IMR-90 (cell line): ENCODE measurements around the gene MAML3. TPM values are rescaled to one million over a fixed set of nuclear protein-coding genes. Genes with fewer than 3 reads are reported as not detected.

Experiments used
- ATAC-seq: fragments of 200-7000 bp; cut with Tn5 transposase; 2 replicates; pipeline ENCODE4 v1.9.1; 2020; ENCODE audit warnings: low read depth, mild to moderate bottlenecking, moderate library complexity
- BruUV-seq: library from RNA; stranded (reverse); fragments of 400-500 nt; replicated peaks from 2 replicates; lab custom pipeline; 2021; lab: Mats Ljungman, UMichigan
- CTCF ChIA-PET: fragments of 300-600 bp; formaldehyde crosslinking; extraction: SDS; loops from one replicate; lab custom pipeline; 2021; ENCODE audit warnings: antibody characterized with exemption; lab: Yijun Ruan, JAX
- POLR2A ChIA-PET: fragments of 300-600 bp; sonication (Branson Sonifier 250); formaldehyde crosslinking; loops from one replicate; lab custom pipeline; 2022; ENCODE audit warnings: antibody characterized with exemption; ENCODE audit not compliant: unreplicated experiment; lab: Charles Lee
- DNase-seq: peaks from one replicate; pipeline ENCODE4 v3.0.0; 2013
- H2AFZ ChIP-seq: replicated peaks from 2 replicates; pipeline ENCODE3; 2013; ENCODE audit warnings: low read length, mild to moderate bottlenecking; ENCODE audit not compliant: poor library complexity
- H2AK5ac ChIP-seq: 2 replicates; pipeline ENCODE4 v1.6.1; 2013; ENCODE audit warnings: low read depth, low read length, inconsistent platforms
- H2AK9ac ChIP-seq: replicated peaks from 2 replicates; pipeline ENCODE3; 2013; ENCODE audit warnings: mild to moderate bottlenecking, low read depth, low read length, moderate library complexity; ENCODE audit not compliant: poor library complexity
- H2BK120ac ChIP-seq: 2 replicates; pipeline ENCODE4 v1.6.1; 2013; ENCODE audit warnings: low read depth, low read length, inconsistent platforms
- H2BK15ac ChIP-seq: 3 replicates; pipeline ENCODE4 v1.6.1; 2013; ENCODE audit warnings: low read depth, low read length, inconsistent platforms
- H2BK20ac ChIP-seq: 2 replicates; pipeline ENCODE4 v1.6.1; 2013; ENCODE audit warnings: low read depth, mild to moderate bottlenecking, inconsistent platforms, low read length, moderate library complexity
- H2BK5ac ChIP-seq: 2 replicates; pipeline ENCODE4 v1.6.1; 2013; ENCODE audit warnings: mild to moderate bottlenecking, low read depth, low read length, inconsistent platforms; ENCODE audit not compliant: poor library complexity, severe bottlenecking
- H3K14ac ChIP-seq: replicated peaks from 2 replicates; pipeline ENCODE4 v1.6.1; 2013; ENCODE audit warnings: low read depth, low read length, inconsistent platforms
- H3K18ac ChIP-seq: 2 replicates; pipeline ENCODE4 v1.6.1; 2013; ENCODE audit warnings: low read depth, low read length, control low read depth
- H3K23ac ChIP-seq: 2 replicates; pipeline ENCODE4 v1.6.1; 2013; ENCODE audit warnings: low read depth, low read length, inconsistent platforms
- H3K27ac ChIP-seq: 2 replicates; pipeline ENCODE4 v1.5.1; 2013; ENCODE audit warnings: mild to moderate bottlenecking, control low read depth, low read length; ENCODE audit not compliant: insufficient read depth
- H3K27me3 ChIP-seq: 2 replicates; pipeline ENCODE4 v1.6.1; 2013; ENCODE audit warnings: low read length; ENCODE audit not compliant: control insufficient read depth, insufficient read depth
- H3K36me3 ChIP-seq: 2 replicates; pipeline ENCODE4 v1.6.1; 2013; ENCODE audit warnings: low read length, mixed read lengths; ENCODE audit not compliant: control insufficient read depth, insufficient read depth
- H3K4ac ChIP-seq: 2 replicates; pipeline ENCODE4 v1.6.1; 2013; ENCODE audit warnings: low read depth, low read length, inconsistent platforms
- H3K4me1 ChIP-seq: 2 replicates; pipeline ENCODE4 v1.6.1; 2013; ENCODE audit warnings: low read length, mixed read lengths; ENCODE audit not compliant: control insufficient read depth, insufficient read depth
- H3K4me2 ChIP-seq: 2 replicates; pipeline ENCODE4 v1.6.1; 2013; ENCODE audit warnings: low read depth, mild to moderate bottlenecking, control low read depth, low read length, moderate library complexity
- H3K4me3 ChIP-seq: 2 replicates; pipeline ENCODE4 v1.5.1; 2013; ENCODE audit warnings: low read depth, mild to moderate bottlenecking, control low read depth, low read length, moderate library complexity; ENCODE audit not compliant: insufficient read depth
- H3K56ac ChIP-seq: 2 replicates; pipeline ENCODE4 v1.6.1; 2013; ENCODE audit warnings: low read length, inconsistent platforms; ENCODE audit not compliant: insufficient read depth; ENCODE audit errors: extremely low read depth
- H3K79me1 ChIP-seq, 2 experiments: 2 replicates each; pipeline ENCODE4 v1.6.1; 2013; ENCODE audit warnings: low read length in 2 of 2, inconsistent platforms in 1 of 2, low read depth in 1 of 2
- H3K9ac ChIP-seq: 2 replicates; pipeline ENCODE4 v1.6.1; 2013; ENCODE audit warnings: low read depth, low read length, control low read depth
- H3K9me1 ChIP-seq: 2 replicates; pipeline ENCODE4 v1.6.1; 2013; ENCODE audit warnings: low read length, inconsistent platforms; ENCODE audit not compliant: insufficient read depth
- H3K9me3 ChIP-seq: 2 replicates; pipeline ENCODE4 v1.6.1; 2013; ENCODE audit warnings: low read length; ENCODE audit not compliant: control insufficient read depth, insufficient read depth
- H4K20me1 ChIP-seq: 2 replicates; pipeline ENCODE4 v1.6.1; 2013; ENCODE audit warnings: low read length, inconsistent platforms; ENCODE audit not compliant: insufficient read depth
- H4K5ac ChIP-seq: 2 replicates; pipeline ENCODE4 v1.6.1; 2013; ENCODE audit warnings: mild to moderate bottlenecking, low read depth, low read length, control low read depth
- H4K8ac ChIP-seq, 2 experiments: 2 replicates each; pipeline ENCODE4 v1.6.1; 2013; ENCODE audit warnings: low read depth in 2 of 2, low read length in 2 of 2, control low read depth in 1 of 2, inconsistent platforms in 1 of 2
- H4K91ac ChIP-seq: 2 replicates; pipeline ENCODE4 v1.6.1; 2013; ENCODE audit warnings: low read depth, low read length, inconsistent platforms; ENCODE audit not compliant: insufficient read depth
- BHLHE40 ChIP-seq: fragments of 150-350 bp; IDR thresholded peaks from 2 replicates; pipeline ENCODE4 v1.6.1; 2016; ENCODE audit warnings: mild to moderate bottlenecking, low read depth, low read length
- CEBPB ChIP-seq: IDR thresholded peaks from 2 replicates; pipeline ENCODE4 v1.6.1; 2012; ENCODE audit warnings: low read depth, low read length, improper control_type of control experiment
- CHD1 ChIP-seq: IDR thresholded peaks from 2 replicates; pipeline ENCODE4 v1.6.1; 2012; ENCODE audit warnings: low read depth, low read length, improper control_type of control experiment
- CTCF ChIP-seq: conservative IDR thresholded peaks from 2 replicates; pipeline ENCODE4 v1.5.1; 2012; ENCODE audit warnings: mild to moderate bottlenecking, low read depth, low read length, improper control_type of control experiment
- ELK1 ChIP-seq: fragments of 150-350 bp; IDR thresholded peaks from 2 replicates; pipeline ENCODE4 v1.6.1; 2016; ENCODE audit warnings: low read depth, mild to moderate bottlenecking, low read length, moderate library complexity, borderline replicate concordance
- FOS ChIP-seq: fragments of 150-350 bp; IDR thresholded peaks from 2 replicates; pipeline ENCODE4 v1.6.1; 2016; ENCODE audit warnings: low read depth, low read length
- MAFK ChIP-seq: IDR thresholded peaks from 2 replicates; pipeline ENCODE4 v1.6.1; 2012; ENCODE audit warnings: low read depth, low read length, improper control_type of control experiment
- MAZ ChIP-seq: IDR thresholded peaks from 2 replicates; pipeline ENCODE4 v1.6.1; 2012; ENCODE audit warnings: low read depth, mild to moderate bottlenecking, low read length, improper control_type of control experiment, moderate library complexity, borderline replicate concordance
- MXI1 ChIP-seq: IDR thresholded peaks from 2 replicates; pipeline ENCODE4 v1.6.1; 2012; ENCODE audit warnings: low read depth, mild to moderate bottlenecking, low read length, moderate library complexity, borderline replicate concordance
- RFX5 ChIP-seq: IDR thresholded peaks from 2 replicates; pipeline ENCODE4 v1.8.0; 2012; ENCODE audit warnings: low read depth, mild to moderate bottlenecking, low read length, moderate library complexity
- SMC3 ChIP-seq: fragments of 150-350 bp; IDR thresholded peaks from 2 replicates; pipeline ENCODE4 v1.6.1; 2016; ENCODE audit warnings: low read depth, mild to moderate bottlenecking, antibody characterized with exemption, low read length, moderate library complexity
- USF2 ChIP-seq: fragments of 150-350 bp; IDR thresholded peaks from 2 replicates; pipeline ENCODE4 v1.6.1; 2017; ENCODE audit warnings: mild to moderate bottlenecking, antibody characterized with exemption, low read length, low read depth
- WGBS, 2 experiments: methylation state at CpG; one replicate each; pipeline versions ENCODE4 v1.1.5 to v1.1.7; 2013; ENCODE audit warnings: missing lambda C conversion rate in 2 of 2; ENCODE audit not compliant: insufficient read length in 1 of 2; ENCODE audit errors: extremely low coverage in 2 of 2; 5-methylcytosine and 5-hydroxymethylcytosine counted together
- dilution Hi-C: fragments of 300-500 bp; cut with HindIII; formaldehyde crosslinking; loops from one replicate; pipeline ENCODE4 v1.14.3; 2018; ENCODE audit warnings: low sequenced_read_pairs; ENCODE audit not compliant: unreplicated experiment
- in situ Hi-C: fragments of 300-500 bp; cut with MboI; formaldehyde crosslinking; loops from 3 replicates; pipeline ENCODE4 v1.14.3; 2019; ENCODE audit warnings: low sequenced_read_pairs, inconsistent platforms, mixed read lengths
- intact Hi-C: fragments of 100-400 bp; cut with micrococcal nuclease; formaldehyde crosslinking; loops from 2 replicates; pipeline ENCODE4 v1.10.0; 2022
- polyA plus RNA-seq, 3 experiments: library from polyadenylated mRNA; depleted of rRNA; stranded (reverse); fragments of >200 nt; gene quantifications; 2 replicates each; pipeline ENCODE4 v1.2.3, GENCODE V29; 2012; ENCODE audit warnings: low replicate concordance in 1 of 3
- total RNA-seq: library from RNA; depleted of rRNA; stranded (reverse); fragments of >200 nt; gene quantifications from 2 replicates; pipeline ENCODE4 v1.2.3, GENCODE V29; 2012

Gene MAML3
- total and polyA plus RNA-seq, 2 of the 4 experiments (the other 2 are of a cell fraction): 0.90 to 1.7 TPM

GRCh38 chr4:140056015-140056414, 98.0 kb downstream of the MAML3 start:
- ChIA-PET CTCF (interaction anchor here (0.7 kb wide), 1 partner anchor 197 kb away, joined by 3 read pairs; no protein-coding TSS in a partner anchor), POLR2A (interaction anchor here (0.5 to 0.7 kb wide), 2 partner anchors 91 to 212 kb away, joined by 3 read pairs; no protein-coding TSS in a partner anchor)
- no peak for DNase-seq
- no peak overlapping the region for H4K8ac ChIP-seq
- H2AK5ac ChIP-seq: no peak overlapping the region
- no peak overlapping the region for H3K56ac ChIP-seq
- H4K20me1 ChIP-seq: no peaks in the 10 kb centered on the region
- no peak overlapping the region for H2AFZ ChIP-seq
- no CpG with 5 or more reads among the region's 3 CpGs for WGBS, 2 experiments
- in situ Hi-C loops (no loop called here), dilution Hi-C loops (no loop called here), intact Hi-C loops (no loop called here)
- H3K27ac ChIP-seq: no peak overlapping the region
- peaks cover 0 to 5% of the 10 kb centered on the region in 2 experiments; a peak in 1 of 4 replicates for H3K79me1 ChIP-seq
- no peak overlapping the region for H3K14ac ChIP-seq
- no peak overlapping the region for H3K9ac ChIP-seq
- no peak overlapping the region for H4K5ac ChIP-seq
- no peak overlapping the region for H2BK5ac ChIP-seq
- no TSS peak for BruUV-seq
- no peaks in the 10 kb centered on the region for H3K36me3 ChIP-seq
- H3K4ac ChIP-seq: no peak overlapping the region
- no peak overlapping the region for H3K4me2 ChIP-seq
- no peak overlapping the region for H3K4me3 ChIP-seq
- no peak overlapping the region for H2BK15ac ChIP-seq
- TF ChIP-seq USF2: no peak
- no peak for TF ChIP-seq CTCF
- TF ChIP-seq MAZ: no peak
- TF ChIP-seq FOS: no peak
- no peak for TF ChIP-seq MXI1
- no peak for TF ChIP-seq RFX5
- no peak for TF ChIP-seq ELK1
- no peak for TF ChIP-seq CHD1
- TF ChIP-seq SMC3: no peak
- no peak for TF ChIP-seq MAFK
- no peak for TF ChIP-seq BHLHE40
- TF ChIP-seq CEBPB: no peak
- H2BK20ac ChIP-seq: no peak overlapping the region
- H3K4me1 ChIP-seq: peaks cover 7% of the 10 kb centered on the region; the same call in 1 of the 2 replicates
- no peak overlapping the region for H3K23ac ChIP-seq
- H3K9me3 ChIP-seq: no peaks in the 10 kb centered on the region
- no peak overlapping the region for H2AK9ac ChIP-seq
- no peak for ATAC-seq
- 0 out of 2 replicates have a peak, but pooled peaks cover 3% of the 10 kb centered on the region for H3K9me1 ChIP-seq
- no peak overlapping the region for H2BK120ac ChIP-seq
- no peak overlapping the region for H3K18ac ChIP-seq
- H4K91ac ChIP-seq: no peak overlapping the region
- H3K27me3 ChIP-seq: no peaks in the 10 kb centered on the region
